ENCODE measurements around the gene USP15. TPM values are rescaled to one million over a fixed set of nuclear protein-coding genes. Genes with fewer than 3 reads are reported as not detected.

The USP15 gene
- total and polyA plus RNA-seq, 2 of the 8 experiments (the other 6 are each of a cell fraction or from before 2014, with no cell fraction given): 12.7 to 38.6 TPM

- TF ChIP-seq GTF2F1 (IDR thresholded peaks at IDR 0.05; ENCODE audit: borderline replicate concordance, low read depth, low read length): no peak
- no peak for TF ChIP-seq SUZ12 (IDR thresholded peaks at IDR 0.05; ENCODE audit: low read length)
- TF ChIP-seq BCL11A (IDR thresholded peaks at IDR 0.05; ENCODE audit: low read depth in 2 of 2, low read length in 2 of 2): no peak
- no peak for TF ChIP-seq KDM4A (IDR thresholded peaks at IDR 0.05; ENCODE audit: low read depth, low read length, severe bottlenecking)
- no peak for TF ChIP-seq CEBPB (IDR thresholded peaks at IDR 0.05; ENCODE audit: low read depth, low read length)
- peak; percentile 32 to 77 (median 50) for TF ChIP-seq CTCF (IDR thresholded peaks at IDR 0.05; ENCODE audit: control extremely low read depth in 1 of 3, insufficient read depth in 1 of 3, low read depth in 1 of 3, low read length in 3 of 3)
- TF ChIP-seq GABPA (IDR thresholded peaks at IDR 0.05; ENCODE audit: borderline replicate concordance, insufficient read depth, low read length): no peak
- peak; percentile 52 to 58 for TF ChIP-seq RAD21 (IDR thresholded peaks at IDR 0.05 in 1 of 2, conservative IDR thresholded peaks at IDR 0.05 in 1 of 2; ENCODE audit: low read depth in 2 of 2, low read length in 2 of 2)
- no peak overlapping the region for H2BK20ac ChIP-seq (ENCODE audit: low read length)
- no peak overlapping the region for H2BK5ac ChIP-seq (ENCODE audit: low read depth, low read length)
- H3K4me1 ChIP-seq (replicated peaks in 1 of 4; ENCODE audit: control insufficient read depth in 3 of 4, insufficient read depth in 4 of 4, low read length in 3 of 4): no peaks in the 10 kb centered on the region
- H3K4me3 ChIP-seq (ENCODE audit: extremely low read depth in 1 of 4, insufficient read depth in 2 of 4, low read depth in 3 of 4, low read length in 4 of 4): no peak overlapping the region
- H2BK15ac ChIP-seq (ENCODE audit: low read length): no peak overlapping the region
- no peak overlapping the region for H4K91ac ChIP-seq (replicated peaks; ENCODE audit: insufficient read length, low read length)
- H3K9ac ChIP-seq (replicated peaks in 1 of 4; ENCODE audit: extremely low read depth in 1 of 4, low read depth in 3 of 4, low read length in 3 of 4): no peak overlapping the region
- WGBS, 2 experiments (ENCODE audit: extremely low coverage in 1 of 2, insufficient coverage in 1 of 2, insufficient read length in 1 of 2, insufficient replicate concordance in 2 of 2, low coverage in 1 of 2, low lambda C conversion rate in 2 of 2, missing lambda C conversion rate in 1 of 2): 52% methylated on average over 7 of the region's 7 CpGs; no CpG with 5 or more reads in 1 of the 2 experiments
- no peaks in the 10 kb centered on the region for H3K79me1 ChIP-seq (ENCODE audit: low read depth, low read length)
- FAIRE-seq (peak; percentile 92), DNase-seq (ENCODE audit: low read depth in 1 of 2, low spot score in 2 of 2) (no peak)
- no peaks in the 10 kb centered on the region for H3K23me2 ChIP-seq (ENCODE audit: low read depth, low read length)
- no peak overlapping the region for H4K5ac ChIP-seq (ENCODE audit: insufficient read length, low read depth, low read length)
- ChIA-PET POLR2A (ENCODE audit: partially characterized antibody) (no interaction called here), CTCF (ENCODE audit: partially characterized antibody) (interaction anchor here (0.6 to 2.0 kb wide), 42 partner anchors 8 to 1803 kb away, joined by 3 to 14 read pairs (median 4); a partner anchor contains a TSS)
- no peak overlapping the region for H3K56ac ChIP-seq (replicated peaks; ENCODE audit: insufficient read length, low read depth, low read length)
- no peak overlapping the region for H3K27ac ChIP-seq (ENCODE audit: low read depth, low read length)
- no peak overlapping the region for H2AK5ac ChIP-seq (ENCODE audit: low read depth, low read length)
- H4K20me1 ChIP-seq (replicated peaks in 1 of 2; ENCODE audit: control insufficient read depth in 1 of 2, insufficient read depth in 2 of 2, low read length in 2 of 2): no peaks in the 10 kb centered on the region
- no peaks in the 10 kb centered on the region for H3K27me3 ChIP-seq (replicated peaks in 1 of 4; ENCODE audit: control insufficient read depth in 3 of 4, extremely low read depth in 1 of 4, insufficient read depth in 3 of 4, low read length in 3 of 4)
- H2AFZ ChIP-seq (ENCODE audit: low read length): no peak overlapping the region
- no peak overlapping the region for H3K4me2 ChIP-seq (ENCODE audit: insufficient read depth in 1 of 2, low read depth in 2 of 2, low read length in 2 of 2)
- no peak overlapping the region for H3K18ac ChIP-seq (ENCODE audit: extremely low read depth, low read length)
- H3K14ac ChIP-seq (ENCODE audit: insufficient read length): no peak overlapping the region
- H3K36me3 ChIP-seq (ENCODE audit: control insufficient read depth in 2 of 4, insufficient read depth in 4 of 4, low read length in 3 of 4): no peaks in the 10 kb centered on the region
- H4K8ac ChIP-seq (ENCODE audit: extremely low read depth, insufficient read depth, low read length): no peak overlapping the region
- H3K23ac ChIP-seq (ENCODE audit: insufficient read length): no peak overlapping the region
- no peak overlapping the region for H2BK120ac ChIP-seq (replicated peaks; ENCODE audit: low read depth, low read length)
- no peak overlapping the region for H2BK12ac ChIP-seq (ENCODE audit: low read depth, low read length)
- H3K4ac ChIP-seq (replicated peaks; ENCODE audit: insufficient read length, low read depth, low read length): no peak overlapping the region
- H3K79me2 ChIP-seq (ENCODE audit: control insufficient read depth in 1 of 2, insufficient read depth in 2 of 2, low read length in 2 of 2): no peaks in the 10 kb centered on the region
- no peaks in the 10 kb centered on the region for H3K9me3 ChIP-seq (ENCODE audit: insufficient read depth in 2 of 2, low read depth in 1 of 2, low read length in 1 of 2)
These were observed 49.8 kb upstream of the USP15 start for GRCh38 chr12:62210422-62210821.

Data from H1 (cell line).